Measurements from ENCODE around the gene AUTS2. TPM values are rescaled to one million over a fixed set of nuclear protein-coding genes. Genes with fewer than 3 reads are reported as not detected.

The AUTS2 gene
- total and polyA plus RNA-seq, 10 of the 15 experiments (the other 5 are each of a cell fraction or from before 2014, with no cell fraction given) = 6.4 to 55.6 (median 21.6) TPM

GRCh38 chr7:70585071-70585470, 986.8 kb downstream of the AUTS2 start:
- CTCF ChIA-PET = interaction anchor here (0.6 to 2.3 kb wide), 5 partner anchors 109 to 244 kb away, joined by 3 to 12 read pairs (median 4); no protein-coding TSS in a partner anchor
- no peak for FAIRE-seq
- SMC1A ChIA-PET (ENCODE audit: uncharacterized antibody, unreplicated experiment) = interaction anchor here (1.4 to 1.7 kb wide), 2 partner anchors 113 to 116 kb away, joined by 5 to 13 read pairs; no protein-coding TSS in a partner anchor
- H3K9ac ChIP-seq (ENCODE audit: control insufficient read depth, insufficient read depth, low read length) = no peak overlapping the region
- no peaks in the 10 kb centered on the region for H3K79me2 ChIP-seq (ENCODE audit: control insufficient read depth, insufficient read depth, low read length)
- H3K27ac ChIP-seq (ENCODE audit: control insufficient read depth, insufficient read depth) = no peak overlapping the region
- TF ChIP-seq RAD21 (IDR thresholded peaks at IDR 0.05; ENCODE audit: insufficient read depth, low read depth, low read length) (peak; percentile 10; the same call in 1 of the 2 replicates), SUZ12 (IDR thresholded peaks at IDR 0.05; ENCODE audit: unreplicated experiment) (no peak), MLLT1 (IDR thresholded peaks at IDR 0.05) (0 out of 2 replicates have a peak, but pooled peaks have one; percentile 19), CTCF (IDR thresholded peaks at IDR 0.05 in 2 of 3, conservative IDR thresholded peaks at IDR 0.05 in 1 of 3; ENCODE audit: control insufficient read depth in 2 of 3, extremely low read depth in 1 of 3, insufficient read depth in 1 of 3, low read depth in 3 of 3, low read length in 3 of 3) (peak in 2 of 3 experiments; percentile 17 to 31; a peak in 2 of 6 replicates), BCLAF1 (IDR thresholded peaks at IDR 0.05) (no peak)
- no peak overlapping the region for H2AFZ ChIP-seq (ENCODE audit: control insufficient read depth, low read depth, low read length)
- BruUV-seq (replicated peaks) = no TSS peak
- 63% methylated on average over 4 of the region's 4 CpGs for WGBS (ENCODE audit: insufficient coverage, insufficient replicate concordance, low lambda C conversion rate, missing lambda C conversion rate)
- no peak overlapping the region for H3K4me2 ChIP-seq (ENCODE audit: control insufficient read depth, insufficient read depth)
- ATAC-seq = peak; percentile 49
- no peaks in the 10 kb centered on the region for H3K27me3 ChIP-seq (replicated peaks in 1 of 2; ENCODE audit: control insufficient read depth in 2 of 2, insufficient read depth in 2 of 2, low read length in 1 of 2)
- no peak for DNase-seq (ENCODE audit: low read depth, low spot score)
- POLR2A ChIA-PET = interaction anchor here (0.6 kb wide), 1 partner anchor 1182 kb away, joined by 4 read pairs; no protein-coding TSS in a partner anchor
- H3K4me1 ChIP-seq (ENCODE audit: control insufficient read depth, insufficient read depth, low read length) = peaks cover 8% of the 10 kb centered on the region
- RAD21 ChIA-PET (ENCODE audit: unreplicated experiment) = interaction anchor here (1.9 kb wide), 1 partner anchor 113 kb away, joined by 5 read pairs; no protein-coding TSS in a partner anchor
- intact Hi-C loops (cut with micrococcal nuclease; ENCODE audit: unreplicated experiment) = no loop called here
- in situ Hi-C loops (cut with MboI) = no loop called here
- H3K36me3 ChIP-seq (ENCODE audit: control insufficient read depth in 2 of 2, insufficient read depth in 2 of 2, low read length in 1 of 2) = no peaks in the 10 kb centered on the region
- H3K9me3 ChIP-seq (replicated peaks; ENCODE audit: control insufficient read depth, insufficient read depth, low read length) = no peaks in the 10 kb centered on the region
- H4K20me1 ChIP-seq (ENCODE audit: control insufficient read depth, insufficient read depth) = no peaks in the 10 kb centered on the region
- no peak overlapping the region for H3K4me3 ChIP-seq

All from GM12878 (cell line).